PFSK-1 (cell line): Measurements from ENCODE around the gene CEACAM21.

Source experiments
- FOXP2 ChIP-seq: optimal IDR thresholded peaks from 2 replicates; pipeline ENCODE3; 2011; ENCODE audit warnings: borderline replicate concordance, control low read depth, inconsistent platforms; ENCODE audit not compliant: insufficient read depth; ENCODE audit errors: extremely low read length, extremely low read depth
- POLR2AphosphoS5 ChIP-seq: IDR thresholded peaks from 2 replicates; pipeline ENCODE4 v1.6.1; 2012; ENCODE audit warnings: low read depth, mild to moderate bottlenecking, control low read depth, low read length, moderate library complexity
- REST ChIP-seq, 2 experiments: IDR thresholded peaks; 2 replicates each; pipeline versions ENCODE4 v1.6.1 to v1.8.0; 2011 to 2012; ENCODE audit warnings: low read depth in 2 of 2, low read length in 2 of 2, control low read depth in 1 of 2, inconsistent platforms in 1 of 2, mild to moderate bottlenecking in 1 of 2, moderate library complexity in 1 of 2; ENCODE audit not compliant: insufficient read depth in 1 of 2
- SIN3A ChIP-seq: IDR thresholded peaks from 2 replicates; pipeline ENCODE4 v1.6.1; 2012; ENCODE audit warnings: mild to moderate bottlenecking, low read length, moderate library complexity, borderline replicate concordance; ENCODE audit not compliant: insufficient read depth
- TAF1 ChIP-seq: IDR thresholded peaks from 2 replicates; pipeline ENCODE4 v1.6.1; 2012; ENCODE audit warnings: low read length, control low read depth, borderline replicate concordance; ENCODE audit not compliant: insufficient read depth

Gene CEACAM21

GRCh38 chr19:41530761-41531301, 45.1 kb upstream of the CEACAM21 start:
- no peak for TF ChIP-seq POLR2AphosphoS5
- no peak for TF ChIP-seq FOXP2
- TF ChIP-seq TAF1: no peak
- TF ChIP-seq SIN3A: no peak; the same call in 1 of the 2 replicates
- TF ChIP-seq REST (IDR thresholded peaks at IDR 0.05; ENCODE audit: insufficient read depth in 1 of 2, low read depth in 2 of 2, low read length in 2 of 2): no peak; a peak in 1 of 4 replicates

GRCh38 chr19:41531438-41532311, 44.3 kb upstream of the CEACAM21 start:
- TF ChIP-seq TAF1 (peak; percentile 1; the same call in 1 of the 2 replicates), POLR2AphosphoS5 (no peak)

- TF ChIP-seq POLR2AphosphoS5 (no peak), REST (IDR thresholded peaks at IDR 0.05; ENCODE audit: insufficient read depth in 1 of 2, low read depth in 2 of 2, low read length in 2 of 2) (no peak), SIN3A (no peak), FOXP2 (no peak), TAF1 (no peak)
These were observed 43.4 kb upstream of the CEACAM21 start for GRCh38 chr19:41532526-41532925.

GRCh38 chr19:41533671-41534215, 42.2 kb upstream of the CEACAM21 start:
- TF ChIP-seq FOXP2 (no peak), TAF1 (no peak), REST (IDR thresholded peaks at IDR 0.05; ENCODE audit: insufficient read depth in 1 of 2, low read depth in 2 of 2, low read length in 2 of 2) (no peak), SIN3A (no peak), POLR2AphosphoS5 (no peak)

GRCh38 chr19:41535029-41535622, 40.8 kb upstream of the CEACAM21 start:
- TF ChIP-seq SIN3A (no peak), TAF1 (no peak), POLR2AphosphoS5 (no peak), FOXP2 (no peak), REST (IDR thresholded peaks at IDR 0.05; ENCODE audit: insufficient read depth in 1 of 2, low read depth in 2 of 2, low read length in 2 of 2) (no peak)
